Measurements from ENCODE around the gene NXN. TPM values are rescaled to one million over a fixed set of nuclear protein-coding genes. Genes with fewer than 3 reads are reported as not detected.

The NXN gene
- polyA plus RNA-seq, 1 donor from 2014 or later, result 14.8 TPM

GRCh38 chr17:848402-848801, 131.2 kb downstream of the NXN start:
- Histone ChIP-seq H3K9me3 (ENCODE audit: low read length) (no peaks in the 10 kb centered on the region), H2AFZ (ENCODE audit: low read depth, low read length) (no peak overlapping the region), H4K20me1 (ENCODE audit: insufficient read depth) (no peaks in the 10 kb centered on the region), H3K9me2 (ENCODE audit: insufficient read depth, low read length) (no peaks in the 10 kb centered on the region), H3K4me2 (ENCODE audit: low read length) (no peak overlapping the region), H3K9ac (ENCODE audit: low read length) (no peak overlapping the region), H3K27me3 (ENCODE audit: insufficient read depth, low read depth, low read length) (no peaks in the 10 kb centered on the region), H3K27ac (ENCODE audit: low read length) (no peak overlapping the region), H3K36me3 (ENCODE audit: insufficient read depth, low read length) (no peaks in the 10 kb centered on the region), H3K4me3 (ENCODE audit: low read length) (no peak overlapping the region), H3K79me2 (replicated peaks; ENCODE audit: insufficient read depth, low read length) (peaks cover 19% of the 10 kb centered on the region), H3F3A (ENCODE audit: insufficient read depth, low read length, poor library complexity, severe bottlenecking) (no peaks in the 10 kb centered on the region)
- TF ChIP-seq CTCF (IDR thresholded peaks at IDR 0.05; ENCODE audit: poor library complexity, severe bottlenecking), result no peak

GRCh38 chr17:846901-847843, 132.4 kb downstream of the NXN start:
- Histone ChIP-seq H3K4me2 (ENCODE audit: low read length) (no peak overlapping the region), H3K9me3 (ENCODE audit: low read length) (no peaks in the 10 kb centered on the region), H3F3A (ENCODE audit: insufficient read depth, low read length, poor library complexity, severe bottlenecking) (no peaks in the 10 kb centered on the region), H3K27ac (ENCODE audit: low read length) (no peak overlapping the region), H3K9ac (ENCODE audit: low read length) (no peak overlapping the region), H3K36me3 (ENCODE audit: insufficient read depth, low read length) (no peaks in the 10 kb centered on the region), H3K4me3 (ENCODE audit: low read length) (no peak overlapping the region), H2AFZ (ENCODE audit: low read depth, low read length) (no peak overlapping the region), H3K79me2 (replicated peaks; ENCODE audit: insufficient read depth, low read length) (peaks cover 19% of the 10 kb centered on the region), H3K9me2 (ENCODE audit: insufficient read depth, low read length) (no peaks in the 10 kb centered on the region), H3K27me3 (ENCODE audit: insufficient read depth, low read depth, low read length) (no peaks in the 10 kb centered on the region), H4K20me1 (ENCODE audit: insufficient read depth) (no peaks in the 10 kb centered on the region)
- no peak for TF ChIP-seq POLR2AphosphoS5 (IDR thresholded peaks at IDR 0.05)

- TF ChIP-seq POLR2AphosphoS5 (IDR thresholded peaks at IDR 0.05), result no peak
- TF ChIP-seq EP300 (conservative IDR thresholded peaks at IDR 0.05; ENCODE audit: poor library complexity, severe bottlenecking), result no peak
- TF ChIP-seq EZH2 (IDR thresholded peaks at IDR 0.05; ENCODE audit: borderline replicate concordance, insufficient read depth, low read length, poor library complexity, severe bottlenecking), result no peak
- TF ChIP-seq CTCF (IDR thresholded peaks at IDR 0.05; ENCODE audit: poor library complexity, severe bottlenecking), result no peak
- no peak for TF ChIP-seq SMC3 (conservative IDR thresholded peaks at IDR 0.05; ENCODE audit: poor library complexity)
- TF ChIP-seq RAD21 (conservative IDR thresholded peaks at IDR 0.05), result no peak
- no peak for TF ChIP-seq TAF1 (IDR thresholded peaks at IDR 0.05; ENCODE audit: low read depth)
- TF ChIP-seq MXI1 (conservative IDR thresholded peaks at IDR 0.05; ENCODE audit: poor library complexity, severe bottlenecking), result no peak
- TF ChIP-seq REST (IDR thresholded peaks at IDR 0.05; ENCODE audit: borderline replicate concordance), result no peak
- no peak overlapping the region for H3K4me3 ChIP-seq (ENCODE audit: low read length)
- H3K9me2 ChIP-seq (ENCODE audit: insufficient read depth, low read length), result no peaks in the 10 kb centered on the region
- peaks cover 5% of the 10 kb centered on the region for H3K9me3 ChIP-seq (ENCODE audit: low read length)
- H3K4me2 ChIP-seq (ENCODE audit: low read length), result no peak overlapping the region
- H3K9ac ChIP-seq (ENCODE audit: low read length), result no peak overlapping the region
- H3F3A ChIP-seq (ENCODE audit: insufficient read depth, low read length, poor library complexity, severe bottlenecking), result no peaks in the 10 kb centered on the region
- H4K20me1 ChIP-seq (ENCODE audit: insufficient read depth), result no peaks in the 10 kb centered on the region
- no peaks in the 10 kb centered on the region for H3K27me3 ChIP-seq (ENCODE audit: insufficient read depth, low read depth, low read length)
- H3K36me3 ChIP-seq (ENCODE audit: insufficient read depth, low read length), result no peaks in the 10 kb centered on the region
- H3K79me2 ChIP-seq (replicated peaks; ENCODE audit: insufficient read depth, low read length), result peaks cover 19% of the 10 kb centered on the region
- no peak overlapping the region for H2AFZ ChIP-seq (ENCODE audit: low read depth, low read length)
- H3K27ac ChIP-seq (ENCODE audit: low read length), result no peak overlapping the region
Observed at GRCh38 chr17:841313-841712, 138.3 kb downstream of the NXN start.
